ENCODE data around the gene FFAR4.

DNA sequence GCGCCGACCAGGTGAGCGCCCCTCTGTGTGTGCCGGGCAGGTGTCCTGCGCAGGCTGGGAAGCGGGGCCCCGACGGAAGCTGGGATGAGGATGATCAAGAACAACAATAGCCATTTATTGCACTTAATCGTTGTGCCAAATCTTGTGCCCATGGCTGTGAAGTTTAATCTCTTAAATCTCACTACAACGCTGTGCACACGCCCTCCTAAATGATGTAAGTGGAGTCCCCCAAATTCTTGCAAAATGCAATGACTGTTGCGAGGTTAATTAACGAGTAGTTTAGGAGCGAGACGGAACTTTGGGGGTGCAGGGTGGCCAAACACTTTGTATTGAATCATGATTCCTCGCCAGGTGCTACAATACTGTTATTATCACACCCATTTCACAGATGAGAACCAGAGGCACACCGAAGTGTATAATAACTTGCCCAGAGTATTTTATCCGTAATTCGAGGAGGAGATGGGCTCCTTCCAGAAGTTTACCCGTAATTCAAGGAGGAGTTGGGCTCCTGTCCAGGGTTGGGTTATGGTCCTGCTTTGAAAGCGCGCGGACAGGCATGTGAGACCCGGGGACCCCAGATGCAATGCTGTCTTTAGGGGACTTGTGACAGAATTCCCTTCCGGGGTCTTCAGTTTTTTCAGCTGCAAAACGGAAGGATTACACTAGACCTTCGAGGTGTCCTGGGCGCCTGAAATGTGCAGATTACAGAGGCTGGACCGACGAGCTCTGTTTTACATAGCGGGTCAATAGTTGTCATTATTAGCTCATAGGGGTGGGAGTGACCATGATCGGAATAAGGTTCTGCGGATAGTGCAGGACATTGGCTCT, 1.0 kb downstream of the FFAR4 start:
- TF ChIP-seq EZH2phosphoT487 (IDR thresholded peaks at IDR 0.05; ENCODE audit: insufficient read depth, low read depth) (no peak), EZH2 (IDR thresholded peaks at IDR 0.05; ENCODE audit: insufficient read depth, poor library complexity, severe bottlenecking) (peak; percentile 73)

Data from GM23248 (cell line).